Measurements from ENCODE around the gene NEK6.

The NEK6 gene

DNA sequence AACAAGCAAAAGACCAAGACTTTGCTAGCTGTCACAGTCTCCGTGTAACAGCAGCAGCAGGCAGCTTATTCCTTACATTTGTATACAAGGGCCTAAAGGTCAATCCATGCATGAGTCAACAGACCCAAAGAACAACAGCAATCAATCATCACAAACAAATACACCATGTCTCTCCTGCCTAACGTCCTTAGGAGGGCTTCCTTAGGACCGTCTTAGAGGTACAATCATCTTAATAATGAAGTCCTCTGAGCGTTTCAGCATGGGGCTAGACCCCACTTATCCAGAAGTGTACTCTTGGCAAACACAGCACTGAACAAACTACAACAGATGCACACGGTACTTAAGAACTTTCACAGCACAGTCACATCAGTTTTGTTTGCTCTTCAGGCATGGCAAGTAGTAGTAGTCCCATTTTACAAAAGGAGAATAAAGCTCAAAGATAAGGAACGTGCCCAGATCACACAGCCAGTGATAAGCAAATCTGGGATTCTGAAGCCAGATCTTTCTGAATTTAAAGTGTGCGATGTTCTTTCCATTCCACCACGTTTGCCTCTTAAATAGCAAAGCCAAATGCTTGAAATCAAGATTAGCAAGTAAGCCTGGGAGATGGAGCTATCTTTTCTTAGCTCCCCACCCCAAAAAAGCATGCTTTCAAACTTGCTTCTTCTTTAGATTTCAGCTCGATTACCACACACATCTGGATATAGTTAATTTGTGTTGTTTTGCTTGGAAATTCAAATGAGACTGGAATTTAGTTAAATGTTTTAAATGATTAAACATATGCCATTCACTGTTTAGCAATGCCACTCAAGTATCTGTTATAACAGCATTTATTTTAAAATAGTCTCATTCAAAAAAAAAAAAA is 133.3 kb downstream of the NEK6 start:
- no peak for DNase-seq (ENCODE audit: insufficient read length, low spot score)
- no peak for FAIRE-seq
- TF ChIP-seq, protein P1, sequence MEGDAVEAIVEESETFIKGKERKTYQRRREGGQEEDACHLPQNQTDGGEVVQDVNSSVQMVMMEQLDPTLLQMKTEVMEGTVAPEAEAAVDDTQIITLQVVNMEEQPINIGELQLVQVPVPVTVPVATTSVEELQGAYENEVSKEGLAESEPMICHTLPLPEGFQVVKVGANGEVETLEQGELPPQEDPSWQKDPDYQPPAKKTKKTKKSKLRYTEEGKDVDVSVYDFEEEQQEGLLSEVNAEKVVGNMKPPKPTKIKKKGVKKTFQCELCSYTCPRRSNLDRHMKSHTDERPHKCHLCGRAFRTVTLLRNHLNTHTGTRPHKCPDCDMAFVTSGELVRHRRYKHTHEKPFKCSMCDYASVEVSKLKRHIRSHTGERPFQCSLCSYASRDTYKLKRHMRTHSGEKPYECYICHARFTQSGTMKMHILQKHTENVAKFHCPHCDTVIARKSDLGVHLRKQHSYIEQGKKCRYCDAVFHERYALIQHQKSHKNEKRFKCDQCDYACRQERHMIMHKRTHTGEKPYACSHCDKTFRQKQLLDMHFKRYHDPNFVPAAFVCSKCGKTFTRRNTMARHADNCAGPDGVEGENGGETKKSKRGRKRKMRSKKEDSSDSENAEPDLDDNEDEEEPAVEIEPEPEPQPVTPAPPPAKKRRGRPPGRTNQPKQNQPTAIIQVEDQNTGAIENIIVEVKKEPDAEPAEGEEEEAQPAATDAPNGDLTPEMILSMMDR (IDR thresholded peaks at IDR 0.05; ENCODE audit: insufficient read depth, missing control alignments): no peak

DNA sequence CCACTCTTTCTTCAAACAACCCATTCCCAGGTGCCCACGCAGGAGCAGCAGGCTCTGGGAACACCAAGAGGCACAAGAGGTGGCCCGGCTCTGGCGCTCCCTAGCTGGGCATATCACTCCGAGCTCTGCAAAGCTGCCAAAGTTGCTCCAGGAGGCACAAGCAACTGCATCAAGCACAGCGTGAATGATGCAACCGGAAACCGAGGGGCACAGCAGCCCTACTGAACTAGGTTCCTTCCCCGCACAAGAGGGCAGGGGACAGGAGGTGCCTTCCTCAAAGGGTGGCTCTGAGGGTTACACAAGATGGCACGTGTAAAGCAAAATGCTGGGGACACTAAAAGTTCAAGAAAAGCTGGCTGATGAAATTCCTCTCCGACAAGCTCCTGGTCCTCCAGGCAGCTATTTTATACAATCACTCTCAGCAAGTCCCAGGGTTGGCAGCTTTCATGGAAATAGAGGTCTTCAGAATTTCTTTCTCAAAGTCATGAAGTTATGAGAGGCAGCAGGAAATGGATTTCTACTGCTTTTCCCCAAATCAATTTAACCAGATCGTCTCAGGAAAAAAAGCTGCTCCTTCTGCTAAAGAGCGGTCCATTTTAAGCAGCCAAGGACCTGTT is 134.6 kb downstream of the NEK6 start:
- no peak for FAIRE-seq
- TF ChIP-seq, protein P1 (IDR thresholded peaks at IDR 0.05; ENCODE audit: insufficient read depth, missing control alignments): no peak
- no peak for DNase-seq (ENCODE audit: insufficient read length, low spot score)

DNA sequence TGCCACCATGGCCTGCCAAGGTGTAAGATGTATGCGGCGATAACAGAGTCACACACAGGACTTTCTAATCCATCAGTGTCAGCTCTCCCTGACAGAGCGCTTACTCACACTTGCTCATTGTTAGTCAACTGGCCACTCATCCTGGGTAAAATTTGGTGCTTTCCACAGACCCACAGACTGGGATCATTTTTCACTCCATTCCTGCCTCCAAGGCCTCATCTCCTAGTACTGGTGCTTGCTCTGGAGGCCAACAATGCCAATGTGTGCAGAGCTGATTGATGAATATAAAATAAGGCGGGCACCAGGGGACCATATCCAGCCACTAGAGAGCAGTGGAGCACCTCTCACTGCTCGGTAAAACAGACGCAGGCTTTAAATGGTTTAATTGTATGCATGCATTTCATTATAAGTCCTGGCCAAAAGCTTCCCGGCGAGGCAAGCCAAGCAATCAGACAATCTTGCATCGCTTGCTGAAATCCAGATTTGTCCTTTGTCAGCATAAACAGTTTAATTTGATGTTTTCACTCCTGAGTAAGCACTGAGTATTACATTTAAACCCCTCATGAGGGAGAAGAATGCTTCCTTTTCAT is 135.2 kb downstream of the NEK6 start:
- DNase-seq (ENCODE audit: insufficient read length, low spot score) (no peak), FAIRE-seq (no peak)
- TF ChIP-seq, protein P1 (IDR thresholded peaks at IDR 0.05; ENCODE audit: insufficient read depth, missing control alignments): peak; percentile 25

DNA sequence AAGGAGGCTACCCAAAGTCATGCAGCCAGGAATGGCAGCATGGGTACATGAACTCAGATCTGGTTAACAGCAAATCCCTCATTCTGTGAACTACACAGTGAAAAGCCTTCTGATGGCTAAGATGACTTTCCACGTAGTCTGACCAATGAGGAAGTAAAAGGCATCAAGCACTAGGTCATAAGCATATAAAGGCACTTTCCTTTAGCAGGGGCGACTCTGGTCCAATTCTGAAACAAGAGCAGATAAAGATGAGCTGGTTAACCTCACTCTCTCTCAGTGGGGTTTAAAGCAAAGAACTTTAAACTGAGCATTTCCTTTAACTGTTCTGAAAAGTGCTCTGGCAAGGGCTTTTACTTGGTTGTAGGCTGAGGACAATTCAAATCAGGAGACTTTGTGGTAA is 136.4 kb downstream of the NEK6 start:
- TF ChIP-seq, protein P1 (IDR thresholded peaks at IDR 0.05; ENCODE audit: insufficient read depth, missing control alignments): no peak
- DNase-seq (ENCODE audit: insufficient read length, low spot score) (no peak), FAIRE-seq (no peak)

DNA sequence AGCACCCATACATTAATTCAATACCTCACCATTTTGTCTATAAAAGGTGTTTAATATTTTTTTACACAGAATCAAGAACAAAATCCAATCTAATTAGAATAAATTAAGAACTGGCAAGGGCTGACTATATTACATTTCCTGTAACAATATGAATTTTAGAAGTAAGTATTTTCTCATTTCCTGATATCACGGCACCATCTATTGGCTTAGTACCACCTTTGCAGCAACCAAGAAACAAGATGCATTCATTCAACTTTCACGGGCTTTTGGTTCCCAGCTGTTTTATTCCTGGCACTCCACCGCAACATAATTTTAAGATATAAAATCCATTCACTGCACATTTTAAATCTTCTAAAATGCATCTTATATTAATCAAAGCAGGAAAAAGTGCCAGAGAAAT is 136.8 kb downstream of the NEK6 start:
- FAIRE-seq (no peak), DNase-seq (ENCODE audit: insufficient read length, low spot score) (no peak)
- TF ChIP-seq, protein P1 (IDR thresholded peaks at IDR 0.05; ENCODE audit: insufficient read depth, missing control alignments): peak; percentile 0

DNA sequence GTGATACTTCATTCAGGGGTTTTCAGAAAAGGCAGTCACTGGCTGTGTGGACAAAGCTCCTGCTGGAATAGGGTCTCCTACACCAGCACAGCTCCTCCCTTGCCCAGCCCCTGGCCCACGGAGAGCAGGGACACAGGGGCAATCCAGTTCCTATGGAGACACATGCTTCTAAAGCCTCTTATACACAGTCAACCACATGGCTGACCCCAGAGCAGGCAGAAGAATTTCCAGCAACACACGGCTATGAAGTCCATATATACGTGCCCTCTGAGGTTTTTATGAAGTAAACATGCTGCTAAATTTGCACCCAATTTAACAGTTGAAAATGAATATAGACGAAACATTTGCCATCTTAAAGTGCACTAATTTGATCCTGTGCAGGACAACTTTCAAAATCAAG is 138.1 kb downstream of the NEK6 start:
- TF ChIP-seq, protein P1 (IDR thresholded peaks at IDR 0.05; ENCODE audit: insufficient read depth, missing control alignments): no peak
- no peak for DNase-seq (ENCODE audit: insufficient read length, low spot score)
- no peak for FAIRE-seq

Measured in D721Med (cell line).